Vagina (tissue), 2 donors: ENCODE measurements around the gene SLC2A9.

Source experiments
- CTCF ChIP-seq, 3 experiments: fragments of 450-650 bp in 2 of 3; fragments of 200-600 bp in 1 of 3; sonication (generic) in 1 of 3; IDR thresholded peaks; one replicate each; pipeline ENCODE4 v1.5.1; 2017 to 2019; ENCODE audit warnings: antibody characterized with exemption in 3 of 3, mild to moderate bottlenecking in 2 of 3, moderate library complexity in 2 of 3
- POLR2A ChIP-seq, 2 donors: fragments of 450-650 bp; IDR thresholded peaks; one replicate each; pipeline ENCODE4 v1.6.1; 2017; ENCODE audit warnings: antibody characterized with exemption in 2 of 2, mild to moderate bottlenecking in 2 of 2, moderate library complexity in 2 of 2
- POLR2AphosphoS5 ChIP-seq, 2 donors: sonication (generic); formaldehyde crosslinking; IDR thresholded peaks; one replicate each; pipeline ENCODE4 v1.9.0; 2017; ENCODE audit warnings: antibody characterized with exemption in 2 of 2, mild to moderate bottlenecking in 2 of 2, low read depth in 1 of 2; ENCODE audit not compliant: insufficient read depth in 1 of 2

DNA sequence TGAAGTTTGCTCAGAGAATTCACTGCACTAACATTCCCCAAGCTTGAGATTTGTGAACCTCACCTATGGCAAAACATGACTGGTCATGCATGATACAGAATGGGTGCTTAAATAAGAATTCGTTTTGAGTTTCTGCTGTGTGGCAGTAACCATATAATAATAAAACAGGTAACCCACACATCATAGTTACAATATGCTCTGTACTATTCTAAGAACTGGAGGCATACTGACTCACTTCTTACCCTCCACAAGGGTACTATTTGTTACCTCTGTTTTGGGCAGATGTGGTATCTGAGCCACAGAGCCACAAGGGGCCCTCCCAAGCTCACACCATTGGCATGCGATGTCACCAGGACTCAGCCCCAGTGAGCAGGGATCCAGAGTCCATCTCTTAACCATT is 17.6 kb downstream of the SLC2A9 start:
- TF ChIP-seq CTCF (IDR thresholded peaks at IDR 0.05) = no peak
- no peak for TF ChIP-seq POLR2A (IDR thresholded peaks at IDR 0.05)
- TF ChIP-seq POLR2AphosphoS5 (IDR thresholded peaks at IDR 0.05; ENCODE audit: insufficient read depth in 1 of 2, low read depth in 1 of 2) = no peak
